ENCODE measurements around the gene BCAR3.

GRCh38 chr1:93638981-93639380 is 42.7 kb downstream of the BCAR3 start:
- TF ChIP-seq, protein P1, sequence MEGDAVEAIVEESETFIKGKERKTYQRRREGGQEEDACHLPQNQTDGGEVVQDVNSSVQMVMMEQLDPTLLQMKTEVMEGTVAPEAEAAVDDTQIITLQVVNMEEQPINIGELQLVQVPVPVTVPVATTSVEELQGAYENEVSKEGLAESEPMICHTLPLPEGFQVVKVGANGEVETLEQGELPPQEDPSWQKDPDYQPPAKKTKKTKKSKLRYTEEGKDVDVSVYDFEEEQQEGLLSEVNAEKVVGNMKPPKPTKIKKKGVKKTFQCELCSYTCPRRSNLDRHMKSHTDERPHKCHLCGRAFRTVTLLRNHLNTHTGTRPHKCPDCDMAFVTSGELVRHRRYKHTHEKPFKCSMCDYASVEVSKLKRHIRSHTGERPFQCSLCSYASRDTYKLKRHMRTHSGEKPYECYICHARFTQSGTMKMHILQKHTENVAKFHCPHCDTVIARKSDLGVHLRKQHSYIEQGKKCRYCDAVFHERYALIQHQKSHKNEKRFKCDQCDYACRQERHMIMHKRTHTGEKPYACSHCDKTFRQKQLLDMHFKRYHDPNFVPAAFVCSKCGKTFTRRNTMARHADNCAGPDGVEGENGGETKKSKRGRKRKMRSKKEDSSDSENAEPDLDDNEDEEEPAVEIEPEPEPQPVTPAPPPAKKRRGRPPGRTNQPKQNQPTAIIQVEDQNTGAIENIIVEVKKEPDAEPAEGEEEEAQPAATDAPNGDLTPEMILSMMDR (IDR thresholded peaks at IDR 0.05) = no peak
- no peak for TF ChIP-seq POLR2A (IDR thresholded peaks at IDR 0.05)
